HL-60 (cell line): Measurements from ENCODE around the gene ZNF768.

Experiments used
- microRNA-seq: library from miRNA; unstranded; fragments of <30 nt; microRNA quantifications from one replicate; pipeline ENCODE4, GENCODE V29; 2018

ZNF768 gene

Small RNA genes within 50 kb of the gene (microRNA-seq; reads per million reads assigned to microRNA genes)
- 1.5 reads per million for gene MIR4518
